ENCODE data around the gene OCEL1. TPM values are rescaled to one million over a fixed set of nuclear protein-coding genes. Genes with fewer than 3 reads are reported as not detected.

Gene OCEL1
- total and polyA plus RNA-seq, 2 donors (not counting 1 experiment from before 2014, with no cell fraction given) = 28.5 to 30.5 TPM

- peaks cover 2 to 14% of the 10 kb centered on the region in 2 experiments for H3K36me3 ChIP-seq (replicated peaks in 1 of 2; ENCODE audit: control extremely low read depth in 1 of 2, control insufficient read depth in 1 of 2, extremely low read depth in 1 of 2, insufficient read depth in 2 of 2, low read length in 1 of 2)
- intact Hi-C loops (cut with micrococcal nuclease) = loop anchor here (5.0 kb wide), 2 partner anchors 88 to 1297 kb away; partner anchors contain the start of gene ELL
- Mint-ChIP-seq H3K4me1 (peaks cover 12% of the 10 kb centered on the region), H3K9me3 (ENCODE audit: insufficient read depth) (no peaks in the 10 kb centered on the region), H3K27ac (no peak overlapping the region), H3K27me3 (no peaks in the 10 kb centered on the region), H3K4me3 (peak overlapping the region; percentile 34)
- H3K4me3 ChIP-seq (ENCODE audit: control extremely low read depth in 1 of 5, extremely low read depth in 1 of 5, insufficient read depth in 1 of 5, low read depth in 2 of 5, low read length in 4 of 5) = peak overlapping the region in 1 of 5 experiments; percentile 79
- peak overlapping the region; percentile 96 for H3K4me2 ChIP-seq (replicated peaks; ENCODE audit: low read depth, low read length, poor library complexity, severe bottlenecking)
- no peak overlapping the region for H3K9ac ChIP-seq (ENCODE audit: low read length)
- DNase-seq (no peak), ATAC-seq (ENCODE audit: low read depth) (no peak)
- no peak overlapping the region for H3K27ac ChIP-seq (ENCODE audit: low read length in 2 of 2)
- POLR2A ChIA-PET = interaction anchor here (0.7 to 2.8 kb wide), 2 partner anchors 10 to 744 kb away, joined by 10 to 29 read pairs; partner anchors contain the start of gene USE1
- peaks cover 0 to 4% (median 0%) of the 10 kb centered on the region in 3 donors for H3K9me3 ChIP-seq (ENCODE audit: control extremely low read depth in 1 of 3, control insufficient read depth in 2 of 3, insufficient read depth in 1 of 3, low read length in 2 of 3)
- no peaks in the 10 kb centered on the region for H3K79me2 ChIP-seq (ENCODE audit: control insufficient read depth, insufficient read depth, low read length)
- TF ChIP-seq EZH2 (IDR thresholded peaks at IDR 0.05; ENCODE audit: borderline replicate concordance, insufficient read depth, low read depth, low read length, poor library complexity, severe bottlenecking) = no peak
- TF ChIP-seq, protein P1, sequence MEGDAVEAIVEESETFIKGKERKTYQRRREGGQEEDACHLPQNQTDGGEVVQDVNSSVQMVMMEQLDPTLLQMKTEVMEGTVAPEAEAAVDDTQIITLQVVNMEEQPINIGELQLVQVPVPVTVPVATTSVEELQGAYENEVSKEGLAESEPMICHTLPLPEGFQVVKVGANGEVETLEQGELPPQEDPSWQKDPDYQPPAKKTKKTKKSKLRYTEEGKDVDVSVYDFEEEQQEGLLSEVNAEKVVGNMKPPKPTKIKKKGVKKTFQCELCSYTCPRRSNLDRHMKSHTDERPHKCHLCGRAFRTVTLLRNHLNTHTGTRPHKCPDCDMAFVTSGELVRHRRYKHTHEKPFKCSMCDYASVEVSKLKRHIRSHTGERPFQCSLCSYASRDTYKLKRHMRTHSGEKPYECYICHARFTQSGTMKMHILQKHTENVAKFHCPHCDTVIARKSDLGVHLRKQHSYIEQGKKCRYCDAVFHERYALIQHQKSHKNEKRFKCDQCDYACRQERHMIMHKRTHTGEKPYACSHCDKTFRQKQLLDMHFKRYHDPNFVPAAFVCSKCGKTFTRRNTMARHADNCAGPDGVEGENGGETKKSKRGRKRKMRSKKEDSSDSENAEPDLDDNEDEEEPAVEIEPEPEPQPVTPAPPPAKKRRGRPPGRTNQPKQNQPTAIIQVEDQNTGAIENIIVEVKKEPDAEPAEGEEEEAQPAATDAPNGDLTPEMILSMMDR (IDR thresholded peaks at IDR 0.05) = no peak
- CTCF ChIA-PET = interaction anchor here (1.3 to 3.7 kb wide), 2 partner anchors 10 to 35 kb away, joined by 6 to 13 read pairs; partner anchors contain the start of gene USE1
- H3K27me3 ChIP-seq (replicated peaks in 1 of 4; ENCODE audit: control extremely low read depth in 1 of 4, control insufficient read depth in 3 of 4, insufficient read depth in 4 of 4, low read length in 3 of 4) = no peaks in the 10 kb centered on the region
- H4K20me1 ChIP-seq (ENCODE audit: control insufficient read depth, insufficient read depth, low read length, poor library complexity, severe bottlenecking) = no peaks in the 10 kb centered on the region
- peak overlapping the region; percentile 83 for H2AFZ ChIP-seq (ENCODE audit: insufficient read depth, low read depth, low read length, poor library complexity, severe bottlenecking)
- 84% methylated on average over 3 of the region's 10 CpGs for WGBS (ENCODE audit: insufficient coverage)
- H3K4me1 ChIP-seq (ENCODE audit: control insufficient read depth in 2 of 2, insufficient read depth in 2 of 2, low read length in 2 of 2) = peaks cover 3 to 20% of the 10 kb centered on the region in 2 donors
Observed at GRCh38 chr19:17225053-17225452, 973 bp upstream of the OCEL1 start.

DNA sequence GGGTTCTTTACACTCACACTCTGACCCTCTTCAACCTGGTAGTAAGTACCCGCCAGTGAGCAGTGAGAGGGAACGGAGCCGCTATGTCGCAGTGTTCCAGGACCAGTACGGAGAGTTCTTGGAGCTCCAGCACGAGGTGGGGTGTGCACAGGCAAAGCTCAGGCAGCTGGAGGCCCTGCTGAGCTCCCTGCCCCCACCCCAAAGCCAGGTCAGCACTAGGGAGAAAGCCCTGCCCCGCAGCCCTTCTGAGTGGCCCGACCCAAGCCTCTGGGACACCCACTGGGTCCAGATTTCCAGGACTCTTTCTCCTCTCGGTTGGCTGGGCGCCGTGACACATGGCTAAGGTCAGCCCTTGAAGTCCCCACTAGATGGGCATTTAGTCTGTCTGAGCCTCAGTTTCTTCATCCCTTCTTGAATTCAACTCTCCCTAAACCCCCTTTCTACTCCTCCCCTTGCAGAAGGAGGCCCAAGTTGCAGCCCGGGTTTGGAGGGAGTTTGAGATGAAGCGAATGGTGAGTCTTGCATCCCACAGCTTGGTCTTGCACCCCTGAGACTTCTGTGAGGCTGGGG, 1.9 kb downstream of the OCEL1 start:
- Histone ChIP-seq H3K27me3 (replicated peaks in 1 of 4; ENCODE audit: control extremely low read depth in 1 of 4, control insufficient read depth in 3 of 4, insufficient read depth in 4 of 4, low read length in 3 of 4) (no peaks in the 10 kb centered on the region), H3K36me3 (replicated peaks in 1 of 2; ENCODE audit: control extremely low read depth in 1 of 2, control insufficient read depth in 1 of 2, extremely low read depth in 1 of 2, insufficient read depth in 2 of 2, low read length in 1 of 2) (peaks cover 2 to 14% of the 10 kb centered on the region in 2 experiments), H4K20me1 (ENCODE audit: control insufficient read depth, insufficient read depth, low read length, poor library complexity, severe bottlenecking) (no peaks in the 10 kb centered on the region), H3K4me3 (ENCODE audit: control extremely low read depth in 1 of 5, extremely low read depth in 1 of 5, insufficient read depth in 1 of 5, low read depth in 2 of 5, low read length in 4 of 5) (no peak overlapping the region), H3K9ac (ENCODE audit: low read length) (no peak overlapping the region), H3K4me1 (ENCODE audit: control insufficient read depth in 2 of 2, insufficient read depth in 2 of 2, low read length in 2 of 2) (peaks cover 3 to 20% of the 10 kb centered on the region in 2 donors), H3K27ac (ENCODE audit: low read length in 2 of 2) (no peak overlapping the region), H3K79me2 (ENCODE audit: control insufficient read depth, insufficient read depth, low read length) (no peaks in the 10 kb centered on the region), H3K4me2 (replicated peaks; ENCODE audit: low read depth, low read length, poor library complexity, severe bottlenecking) (no peak overlapping the region), H3K9me3 (ENCODE audit: control extremely low read depth in 1 of 3, control insufficient read depth in 2 of 3, insufficient read depth in 1 of 3, low read length in 2 of 3) (peaks cover 0 to 4% (median 0%) of the 10 kb centered on the region in 3 donors), H2AFZ (ENCODE audit: insufficient read depth, low read depth, low read length, poor library complexity, severe bottlenecking) (no peak overlapping the region)
- Mint-ChIP-seq H3K4me3 (peak overlapping the region; percentile 90), H3K4me1 (peaks cover 12% of the 10 kb centered on the region), H3K27me3 (no peaks in the 10 kb centered on the region), H3K9me3 (ENCODE audit: insufficient read depth) (no peaks in the 10 kb centered on the region), H3K27ac (peak overlapping the region; percentile 53)
- ATAC-seq (ENCODE audit: low read depth) (no peak), DNase-seq (peak; percentile 23)
- intact Hi-C loops (cut with micrococcal nuclease) = loop anchor here (2.0 to 5.0 kb wide), 3 partner anchors 91 to 1294 kb away; partner anchors contain the start of gene ELL
- POLR2A ChIA-PET = interaction anchor here (1.8 kb wide), 1 partner anchor 8 kb away, joined by 4 read pairs; no protein-coding TSS in a partner anchor
- CTCF ChIA-PET = interaction anchor here (1.7 to 3.7 kb wide), 3 partner anchors 12 to 161 kb away, joined by 4 to 13 read pairs (median 5); partner anchors contain the start of gene USE1
- 97% methylated on average over 11 of the region's 13 CpGs for WGBS (ENCODE audit: insufficient coverage)
- TF ChIP-seq EZH2 (IDR thresholded peaks at IDR 0.05; ENCODE audit: borderline replicate concordance, insufficient read depth, low read depth, low read length, poor library complexity, severe bottlenecking) = no peak
- TF ChIP-seq, protein P1 (IDR thresholded peaks at IDR 0.05) = no peak

All from B cell (primary cell).